NCI-H524 treated with DMSO at 0.1 percent for 48 hours (cell line): ENCODE measurements around the gene KRTAP12-3.
"Not testable (repeated sequence)": the region's sequence is repeated elsewhere in the genome, so short reads cannot be mapped to it uniquely, and the experiment has no call there.

Experiments
- DNase-seq: peaks from one replicate; lab custom pipeline; 2025; lab: John Stamatoyannopoulos, UW

The KRTAP12-3 gene

GRCh38 chr21:44650973-44651675 is 6.6 kb upstream of the KRTAP12-3 start:
- no peak for DNase-seq

- DNase-seq: no peak
Observed at GRCh38 chr21:44653123-44653522, 4.6 kb upstream of the KRTAP12-3 start.

DNA sequence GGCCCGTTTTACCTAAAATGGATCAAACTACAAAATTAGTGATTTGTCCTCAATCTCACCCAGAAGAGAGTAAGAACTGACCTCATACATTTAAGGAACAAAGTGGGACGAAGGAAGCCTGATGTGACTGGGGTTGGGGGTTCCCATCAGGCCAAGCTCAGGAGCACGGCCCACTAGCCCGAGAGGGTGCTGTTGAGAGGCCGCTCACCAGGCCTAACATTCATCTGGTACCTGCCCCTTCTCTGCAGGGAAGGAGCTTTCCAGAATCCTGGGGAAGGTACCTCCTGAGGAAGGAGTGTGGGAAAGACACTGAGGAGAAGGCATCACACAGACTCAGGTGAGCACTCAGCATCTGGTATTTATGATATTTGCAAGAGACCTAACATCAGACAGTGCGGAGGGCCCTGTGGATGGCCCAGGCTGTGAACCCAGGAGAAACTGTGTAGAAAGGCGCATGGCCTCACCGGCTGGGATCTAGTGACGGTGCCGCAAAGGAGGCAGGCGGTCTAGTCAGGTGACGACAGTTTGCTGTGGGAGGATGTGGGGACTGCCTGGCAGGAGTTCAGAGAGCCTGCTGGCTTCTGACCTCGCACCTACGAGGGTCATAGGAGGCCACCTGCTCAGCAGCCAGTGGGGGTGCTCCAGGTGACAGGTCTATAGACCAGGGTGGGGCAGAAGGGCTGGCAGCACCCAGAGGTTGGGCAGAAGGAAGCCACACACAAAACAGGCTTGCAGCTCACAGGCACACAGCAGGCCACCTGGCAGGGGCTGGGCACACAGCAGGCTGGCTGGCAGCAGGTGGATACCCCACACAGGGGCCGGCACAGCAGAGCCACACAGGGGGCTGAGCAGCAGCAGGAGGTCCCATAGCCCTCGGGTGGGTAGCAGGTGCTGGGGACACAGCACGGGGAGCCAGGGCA is 3.8 kb upstream of the KRTAP12-3 start:
- no peak for DNase-seq

GRCh38 chr21:44654576-44655175 is 3.1 kb upstream of the KRTAP12-3 start, which contains the start of gene KRTAP12-4:
Gene KRTAP12-4 (minus strand): TSS chr21:44654659. CDS start chr21:44654614, 45 bp downstream.
- DNase-seq: no peak

- DNase-seq: no peak
Observed at GRCh38 chr21:44656868-44657267, 864 bp upstream of the KRTAP12-3 start.

- DNase-seq: no peak
Observed at GRCh38 chr21:44658541-44658910, 794 bp downstream of the KRTAP12-3 start.

- no peak for DNase-seq
Observed at GRCh38 chr21:44658913-44659595, 1.3 kb downstream of the KRTAP12-3 start.

DNA sequence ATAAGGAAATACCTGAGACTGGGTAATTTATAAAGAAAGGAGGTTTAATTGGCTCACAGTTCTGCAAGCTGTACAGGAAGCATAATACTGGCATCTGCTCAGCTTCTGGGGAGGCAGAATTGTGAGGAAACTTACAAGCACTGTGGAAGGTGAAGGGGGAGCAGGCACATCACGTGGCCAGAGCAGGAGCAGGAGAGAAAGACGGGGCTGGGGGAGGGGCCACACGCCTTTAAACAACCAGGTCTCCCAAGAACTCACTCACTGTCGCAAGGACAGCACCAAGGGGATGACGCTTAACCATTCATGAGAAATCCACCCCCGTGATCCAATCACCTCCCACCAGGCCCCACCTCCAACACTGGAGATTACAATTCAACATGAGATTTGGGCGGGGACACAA is 3.8 kb downstream of the KRTAP12-3 start:
- not testable (repeated sequence) for DNase-seq

DNA sequence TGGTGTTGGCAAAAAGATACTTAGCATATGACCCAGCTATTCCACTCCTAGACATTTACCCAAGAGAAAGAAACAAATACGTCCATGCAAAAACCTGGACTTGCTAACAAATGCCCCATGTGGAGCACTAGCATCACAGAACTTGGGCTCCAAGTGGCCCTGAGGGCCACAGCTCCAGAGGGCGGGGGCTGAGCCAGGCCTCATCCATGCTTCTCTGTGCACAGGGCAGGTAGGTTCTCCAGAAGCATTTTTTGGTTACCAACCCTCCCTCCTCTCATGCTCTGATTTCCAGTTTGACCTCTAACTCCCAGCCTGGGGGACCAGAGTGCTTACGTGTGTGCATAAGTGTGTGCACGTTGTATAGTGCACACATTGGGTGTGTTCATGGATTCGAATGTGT is 7.0 kb downstream of the KRTAP12-3 start:
- DNase-seq: no peak

- no peak for DNase-seq
Observed at GRCh38 chr21:44666401-44667320, 8.9 kb downstream of the KRTAP12-3 start, which contains the start of gene KRTAP12-2. Gene KRTAP12-2 (minus strand): TSS chr21:44666927. CDS start chr21:44666886, 41 bp downstream.

DNA sequence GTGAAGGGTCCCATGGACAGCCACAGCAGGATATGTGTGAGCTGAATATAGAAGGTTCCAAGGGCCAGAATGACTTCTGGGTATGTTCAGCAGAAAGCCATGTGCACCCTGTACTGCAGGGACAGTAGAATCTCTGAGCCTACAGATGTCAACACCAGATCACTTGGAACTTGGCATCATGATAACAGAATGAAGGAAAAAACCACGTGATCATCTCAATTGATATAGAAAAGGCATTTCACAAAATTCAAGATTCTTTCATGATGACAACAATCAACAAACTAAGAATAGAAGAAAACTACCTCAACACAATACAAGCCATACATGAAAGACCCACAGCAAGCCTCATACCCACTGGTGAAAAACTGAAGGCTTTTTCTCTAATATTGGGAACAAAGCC is 9.9 kb downstream of the KRTAP12-3 start:
- DNase-seq: no peak

DNA sequence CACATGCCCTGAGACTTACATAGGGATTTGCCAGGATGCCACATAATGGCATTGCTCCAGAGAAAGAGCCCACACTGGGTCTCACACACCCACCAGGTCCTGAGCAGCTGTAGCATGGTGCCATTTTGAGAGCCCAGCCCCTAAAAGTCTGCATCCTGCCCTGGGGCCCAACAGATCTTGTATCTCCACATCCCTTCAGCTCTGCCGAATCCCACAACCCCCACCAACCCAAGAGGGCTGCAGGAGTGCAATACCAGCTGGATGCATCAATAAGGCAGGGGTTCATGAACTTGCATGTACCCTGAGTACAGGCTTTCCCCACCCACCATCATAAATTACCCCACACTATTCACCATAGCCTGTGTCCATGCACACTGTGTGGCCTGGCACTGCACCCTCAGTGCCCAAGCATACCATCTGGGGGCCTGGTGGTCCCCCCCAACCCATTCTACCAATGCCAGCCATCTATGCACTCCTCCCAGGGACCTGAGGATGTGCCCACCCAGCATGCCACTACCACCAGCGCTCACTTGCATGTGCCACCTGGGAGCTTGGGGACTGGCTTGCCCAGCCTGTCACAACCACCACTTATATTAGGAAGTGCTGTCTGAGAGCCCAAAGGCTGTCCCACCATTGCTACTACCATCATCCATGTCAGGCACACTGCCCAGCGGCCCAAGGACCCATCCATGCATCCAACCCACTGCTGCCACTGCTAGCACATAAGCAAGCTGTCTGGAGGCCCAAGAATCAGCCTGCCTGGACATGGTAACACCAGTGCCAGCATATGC is 13.1 kb downstream of the KRTAP12-3 start:
- no peak for DNase-seq

- DNase-seq: no peak
Observed at GRCh38 chr21:44671911-44672310, 14.2 kb downstream of the KRTAP12-3 start.

DNA sequence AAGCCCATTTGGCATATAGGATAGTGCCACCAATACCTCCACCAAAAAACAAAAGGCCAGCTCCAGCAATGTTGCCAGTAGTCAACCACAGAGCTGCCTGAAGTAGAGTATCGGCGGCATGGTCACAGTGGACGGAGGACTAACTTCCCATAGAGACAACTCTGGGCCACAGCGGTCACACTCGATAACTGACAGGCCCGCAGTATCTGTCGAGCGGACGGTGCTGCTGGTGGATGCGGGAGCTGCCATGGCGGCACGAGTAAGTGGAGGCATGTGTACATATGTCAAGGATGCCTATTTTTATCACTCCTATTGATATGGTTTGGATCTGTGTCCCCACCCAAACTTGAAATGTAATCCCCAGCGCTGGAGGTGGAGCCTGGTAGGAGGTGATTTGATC is 20.1 kb downstream of the KRTAP12-3 start:
- no peak for DNase-seq

DNA sequence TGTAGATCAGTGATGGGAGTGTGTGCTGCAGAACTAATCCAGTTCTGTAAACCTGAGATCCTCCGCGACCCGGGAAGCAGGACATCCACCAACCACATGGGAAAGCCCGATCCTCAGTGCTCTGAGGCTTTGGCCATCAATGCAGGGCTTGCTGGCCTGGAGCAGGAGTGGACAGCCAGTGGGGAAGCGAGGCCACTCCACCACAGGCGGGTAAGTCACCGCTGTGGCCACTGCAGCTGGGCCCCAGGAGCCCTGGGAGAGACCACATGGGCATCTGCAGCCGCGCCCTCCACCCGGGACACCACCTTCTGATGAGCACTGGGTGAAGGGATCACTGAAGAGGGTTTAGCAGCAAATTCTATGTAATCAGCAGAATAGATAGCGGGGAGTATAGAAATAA is 23.4 kb downstream of the KRTAP12-3 start:
- DNase-seq: no peak

GRCh38 chr21:44681861-44682579 is 24.3 kb downstream of the KRTAP12-3 start, which contains the start of gene KRTAP12-1:
Gene KRTAP12-1 (minus strand): TSS chr21:44682163. CDS start chr21:44682123, 40 bp downstream.
- DNase-seq: peak; percentile 63

GRCh38 chr21:44682580-44683151 is 24.9 kb downstream of the KRTAP12-3 start:
- DNase-seq: no peak

DNA sequence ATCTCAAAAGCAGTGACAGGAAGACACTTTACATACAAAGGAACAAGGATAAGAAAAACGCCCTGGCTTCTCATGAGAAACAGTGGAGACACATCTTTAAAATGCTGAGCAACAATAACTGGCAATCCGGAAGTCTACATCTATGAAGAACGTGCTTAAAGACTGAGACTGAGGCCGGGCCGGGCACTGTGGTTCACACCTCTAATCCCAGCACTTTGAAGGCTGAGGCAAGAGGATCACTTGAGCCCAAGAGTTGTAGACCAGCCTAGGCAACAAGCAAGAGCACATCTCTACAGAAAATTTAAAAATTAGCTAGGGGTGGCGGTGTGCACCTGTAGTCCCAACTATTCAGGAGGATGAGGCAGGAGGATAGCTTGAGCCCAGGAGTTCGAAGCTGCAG is 26.3 kb downstream of the KRTAP12-3 start:
- no peak for DNase-seq

GRCh38 chr21:44684483-44684882 is 26.8 kb downstream of the KRTAP12-3 start:
- DNase-seq: no peak
